Stimulated activated CD8-positive, alpha-beta memory T cell treated with anti-CD3 and anti-CD28 coated beads, Interleukin-4, amount 100 ng/mL, for 48 hours (primary cell): ENCODE measurements around the gene RADIL.
A peak's percentile ranks its signal among the peaks of the same experiment; 100 is the strongest.
"Not testable (repeated sequence)": the region's sequence is repeated elsewhere in the genome, so short reads cannot be mapped to it uniquely, and the experiment has no call there.

Experiments used
- DNase-seq: peaks from one replicate; pipeline ENCODE4 v3.0.0-alpha.2; 2020

RADIL gene, protein sequence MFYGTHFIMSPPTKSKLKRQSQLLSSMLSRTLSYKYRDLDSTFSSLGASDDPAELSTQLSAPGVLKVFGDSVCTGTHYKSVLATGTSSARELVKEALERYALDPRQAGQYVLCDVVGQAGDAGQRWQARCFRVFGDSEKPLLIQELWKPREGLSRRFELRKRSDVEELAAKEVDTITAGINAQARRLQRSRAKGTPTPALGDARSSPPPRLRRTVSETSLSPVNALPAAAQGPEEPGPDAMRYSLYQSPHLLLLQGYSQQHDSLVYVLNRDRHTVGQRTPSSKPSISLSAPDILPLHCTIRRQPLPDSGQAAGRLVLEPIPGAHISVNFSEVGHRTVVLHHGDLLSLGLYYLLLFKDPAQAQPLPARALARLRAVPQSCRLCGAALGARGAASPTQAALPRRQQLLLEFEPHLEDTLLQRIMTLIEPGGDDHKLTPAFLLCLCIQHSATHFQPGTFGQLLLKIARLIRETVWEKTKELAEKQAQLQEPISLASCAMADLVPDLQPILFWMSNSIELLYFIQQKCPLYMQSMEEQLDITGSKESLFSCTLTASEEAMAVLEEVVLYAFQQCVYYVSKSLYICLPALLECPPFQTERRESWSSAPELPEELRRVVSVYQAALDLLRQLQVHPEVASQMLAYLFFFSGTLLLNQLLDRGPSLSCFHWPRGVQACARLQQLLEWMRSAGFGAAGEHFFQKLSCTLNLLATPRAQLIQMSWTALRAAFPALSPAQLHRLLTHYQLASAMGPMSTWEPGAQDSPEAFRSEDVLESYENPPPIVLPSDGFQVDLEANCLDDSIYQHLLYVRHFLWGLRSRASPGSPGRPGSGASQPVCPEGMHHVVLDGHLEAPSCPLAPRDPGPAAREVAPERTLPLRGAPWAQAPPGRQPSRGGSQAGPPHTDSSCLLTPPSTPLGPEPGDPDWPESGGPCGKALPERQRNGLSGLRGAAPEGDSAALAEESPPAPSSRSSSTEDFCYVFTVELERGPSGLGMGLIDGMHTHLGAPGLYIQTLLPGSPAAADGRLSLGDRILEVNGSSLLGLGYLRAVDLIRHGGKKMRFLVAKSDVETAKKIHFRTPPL

DNA sequence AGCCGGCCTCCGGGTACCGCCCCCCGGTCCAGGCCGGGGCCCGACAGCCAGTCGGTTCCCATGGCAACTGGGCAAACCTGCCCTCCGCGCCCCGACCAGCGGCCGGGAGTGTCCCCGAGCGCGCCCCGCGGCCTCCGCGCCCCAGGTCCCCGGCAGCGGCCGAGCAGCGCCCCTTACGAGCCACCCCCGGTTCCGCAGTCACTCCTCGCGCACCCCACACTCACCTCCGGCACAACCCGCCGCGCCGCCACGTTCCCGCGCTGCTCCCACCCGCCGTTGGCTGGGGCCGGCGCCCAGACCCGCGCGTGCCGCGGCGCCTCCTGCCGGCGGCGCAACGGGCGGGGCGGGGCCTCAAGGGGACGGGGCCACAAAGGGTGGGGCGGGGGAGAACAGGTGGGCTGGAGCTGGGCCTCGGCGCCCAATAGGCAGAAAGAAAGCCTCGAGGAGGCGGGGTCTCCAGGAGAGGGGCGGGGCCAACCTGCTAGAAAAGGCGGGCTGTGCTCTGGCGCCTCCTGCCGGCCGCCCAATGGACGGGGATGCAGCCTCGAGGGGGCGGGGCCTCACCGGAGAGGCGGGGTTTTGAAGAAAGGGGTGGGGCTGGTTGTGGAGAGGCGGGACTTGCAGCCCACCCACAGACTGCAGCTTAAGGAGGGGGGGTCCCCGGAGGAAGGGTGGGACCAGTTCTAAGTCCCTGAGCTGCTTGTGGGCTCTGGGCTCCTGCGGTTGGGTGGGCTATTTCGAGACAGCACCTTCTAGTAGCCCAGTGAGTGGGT is at the start of gene RADIL:
TSS of gene RADIL (minus strand) at position 345 of the 773 bp plus-strand sequence. CDS start 5,577 bp downstream, outside the sequence.
- DNase-seq, result peak; percentile 98

- no peak for DNase-seq
Observed at GRCh38 chr7:4931943-4932342, 48.4 kb upstream of the RADIL start.

- no peak for DNase-seq
Observed at GRCh38 chr7:4929005-4929404, 45.5 kb upstream of the RADIL start.

- no peak for DNase-seq
Observed at GRCh38 chr7:4928445-4928844, 44.9 kb upstream of the RADIL start.

GRCh38 chr7:4919969-4920766 is 36.7 kb upstream of the RADIL start:
- DNase-seq, result no peak

DNA sequence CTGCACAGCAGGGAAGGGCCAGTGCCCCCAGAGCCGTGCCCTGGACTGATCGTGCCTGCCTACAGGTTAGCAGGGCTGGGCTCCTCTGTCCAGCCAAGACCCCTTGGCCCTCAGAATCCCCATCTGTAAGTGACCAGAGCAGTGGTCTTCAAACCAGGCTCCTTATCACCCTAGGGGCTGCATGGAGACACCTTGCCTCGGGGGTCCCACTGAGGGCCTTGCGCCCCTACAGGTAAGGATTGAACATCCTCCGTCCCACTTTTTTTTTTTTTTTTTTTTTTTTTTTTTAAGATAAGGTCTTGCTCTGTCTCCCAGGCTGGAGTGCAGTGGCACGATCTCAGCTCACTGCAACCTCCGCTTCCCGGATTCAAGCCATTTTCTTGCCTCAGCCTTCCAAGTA is 32.6 kb upstream of the RADIL start:
- DNase-seq, result no peak

DNA sequence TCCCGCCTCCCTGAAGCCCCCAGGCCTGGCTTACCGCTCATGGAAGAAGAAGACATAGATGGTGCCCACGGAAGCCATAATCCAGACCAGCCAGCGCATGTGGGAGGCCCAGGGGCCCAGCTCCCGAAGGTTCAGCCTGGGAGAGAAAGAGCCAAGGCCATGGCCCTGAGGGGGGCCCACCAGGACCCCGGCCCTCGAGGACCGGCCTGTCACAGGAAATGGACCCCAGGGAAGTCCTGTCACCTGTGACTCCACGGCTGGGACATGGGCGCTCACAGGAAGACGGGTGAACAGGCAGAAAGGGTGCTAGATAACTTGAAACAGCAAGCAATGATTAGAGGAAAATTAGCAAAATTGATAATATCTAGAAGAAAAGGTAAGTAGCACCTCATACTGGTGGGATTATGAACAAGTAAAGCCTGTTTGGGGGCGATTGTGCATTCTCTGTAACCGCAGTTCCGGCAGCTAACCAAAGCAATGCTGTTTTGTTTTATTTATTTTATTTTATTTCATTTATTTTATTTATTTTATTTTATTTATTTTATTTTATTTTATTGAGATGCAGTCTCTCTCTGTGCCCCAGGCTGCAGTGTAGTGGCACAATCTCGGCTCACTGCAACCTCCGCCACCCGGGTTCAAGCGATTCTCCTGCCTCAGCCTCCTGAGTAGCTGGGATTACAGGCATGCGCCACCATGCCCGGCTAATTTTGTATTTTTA is 27.8 kb upstream of the RADIL start:
- DNase-seq, result no peak

DNA sequence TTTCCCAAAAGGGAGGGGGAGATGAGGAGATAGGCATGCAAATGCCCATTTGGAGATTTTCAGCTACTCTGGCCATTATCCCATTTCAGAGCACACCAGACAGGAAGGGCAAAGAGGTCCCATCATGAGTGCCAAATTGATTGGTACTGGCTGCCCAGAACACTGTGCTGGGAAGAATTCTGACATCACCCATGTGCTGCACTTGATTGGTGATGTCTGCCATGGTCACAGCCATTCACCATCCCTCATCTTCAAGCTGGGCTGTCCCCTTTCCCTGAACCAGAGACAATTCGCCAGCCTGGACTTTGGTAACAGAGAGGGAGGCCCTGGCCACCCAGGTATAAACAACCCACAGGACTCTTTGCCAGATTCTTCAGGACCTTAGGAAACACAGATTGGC is 23.2 kb upstream of the RADIL start:
- no peak for DNase-seq

DNA sequence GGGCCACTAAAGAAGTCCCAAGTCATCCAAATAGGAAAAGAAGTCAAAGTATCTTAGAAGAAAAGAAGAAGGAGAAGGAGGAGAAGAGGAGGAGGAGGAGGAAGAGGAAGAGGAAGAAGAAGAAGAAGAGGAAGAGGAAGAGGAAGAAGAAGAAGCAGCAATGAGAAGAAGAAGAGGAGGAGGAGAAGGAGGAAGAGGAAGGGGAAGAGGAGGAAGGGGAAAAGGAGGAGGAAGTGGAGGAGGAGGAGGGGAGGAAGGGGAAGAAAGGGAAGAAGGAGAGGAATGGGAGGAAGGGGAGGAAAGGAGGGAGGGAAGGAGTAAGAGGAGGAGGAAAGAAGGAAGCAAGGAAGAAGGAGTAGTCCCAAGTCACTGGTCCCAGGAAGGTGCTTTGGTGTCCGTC is 21.7 kb upstream of the RADIL start:
- no peak for DNase-seq

- no peak for DNase-seq
Observed at GRCh38 chr7:4904346-4904745, 20.8 kb upstream of the RADIL start.

DNA sequence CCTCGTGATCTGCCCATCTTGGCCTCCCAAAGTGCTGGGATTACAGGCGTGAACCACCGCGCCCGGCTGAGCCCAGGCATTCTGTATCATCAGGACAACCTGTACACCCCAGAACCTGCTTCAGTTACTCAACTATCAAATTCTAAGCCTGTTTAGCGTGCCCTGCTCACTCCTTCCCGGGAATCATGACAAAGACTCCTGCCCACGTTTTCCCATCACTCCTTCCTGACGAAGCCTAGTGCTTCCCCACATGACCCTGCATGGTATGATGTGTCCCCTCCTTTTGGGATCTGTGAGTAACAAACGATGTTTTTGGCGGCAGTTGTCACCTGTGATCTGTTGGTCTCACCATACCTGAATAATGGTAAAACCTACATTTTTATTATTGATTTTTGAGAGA is 12.2 kb upstream of the RADIL start:
- DNase-seq, result no peak

DNA sequence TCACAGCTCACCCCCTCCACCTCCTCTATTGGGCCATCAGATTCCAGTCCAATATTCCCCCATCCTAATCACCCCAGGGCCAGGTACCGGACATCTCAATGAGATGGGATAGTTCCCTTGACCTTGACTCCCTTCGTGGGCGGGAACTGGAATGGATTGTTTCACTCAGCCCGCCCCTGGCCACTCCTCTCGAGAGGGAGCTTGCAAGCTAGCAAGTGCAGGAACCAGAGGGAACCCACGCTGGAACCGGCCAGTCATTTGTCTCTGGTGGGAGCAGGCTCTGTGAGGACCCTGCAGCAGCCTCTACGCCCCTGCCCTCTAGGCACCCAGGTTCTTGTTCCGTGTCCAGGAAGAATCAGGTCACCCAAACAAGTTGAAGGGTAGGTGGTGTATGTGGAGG is 11.0 kb upstream of the RADIL start:
- no peak for DNase-seq

GRCh38 chr7:4893929-4894475 is 10.5 kb upstream of the RADIL start:
- no peak for DNase-seq

DNA sequence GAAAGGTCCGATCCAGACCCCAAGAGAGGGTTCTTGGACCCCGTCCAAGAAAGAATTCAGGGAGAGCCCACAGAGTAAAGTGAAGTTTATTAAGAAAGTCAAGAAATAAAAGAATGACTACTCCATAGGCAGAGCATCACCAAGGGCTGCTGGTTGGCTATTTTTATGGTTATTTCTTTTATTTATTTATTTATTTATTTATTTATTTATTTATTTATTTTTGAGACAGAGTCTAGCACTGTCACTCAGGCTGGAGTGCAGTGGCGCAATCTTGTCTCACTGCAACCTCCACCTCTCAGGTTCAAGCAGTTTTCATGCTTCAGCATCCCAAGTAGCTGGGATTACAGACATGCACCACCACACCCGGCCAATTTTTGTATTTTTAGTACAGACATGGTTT is 9.7 kb upstream of the RADIL start:
- DNase-seq, result not testable (repeated sequence)

DNA sequence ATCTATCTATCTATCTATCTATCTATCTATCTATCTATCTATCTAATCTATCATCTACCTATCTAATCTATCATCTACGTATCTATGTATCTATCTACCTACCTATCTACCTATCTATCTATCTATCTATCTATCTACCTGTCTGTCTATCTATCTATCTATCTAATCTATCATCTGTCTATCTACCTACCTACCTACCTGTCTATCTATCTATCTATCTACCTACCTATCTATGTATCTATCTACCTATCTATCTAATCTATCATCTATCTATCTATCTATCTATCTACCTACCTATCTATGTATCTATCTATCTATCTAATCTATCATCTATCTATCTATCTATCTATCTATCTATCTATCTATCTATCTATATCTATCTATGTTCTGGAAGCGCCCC is 8.0 kb upstream of the RADIL start:
- not testable (repeated sequence) for DNase-seq

GRCh38 chr7:4889682-4890081 is 6.2 kb upstream of the RADIL start:
- DNase-seq, result no peak

DNA sequence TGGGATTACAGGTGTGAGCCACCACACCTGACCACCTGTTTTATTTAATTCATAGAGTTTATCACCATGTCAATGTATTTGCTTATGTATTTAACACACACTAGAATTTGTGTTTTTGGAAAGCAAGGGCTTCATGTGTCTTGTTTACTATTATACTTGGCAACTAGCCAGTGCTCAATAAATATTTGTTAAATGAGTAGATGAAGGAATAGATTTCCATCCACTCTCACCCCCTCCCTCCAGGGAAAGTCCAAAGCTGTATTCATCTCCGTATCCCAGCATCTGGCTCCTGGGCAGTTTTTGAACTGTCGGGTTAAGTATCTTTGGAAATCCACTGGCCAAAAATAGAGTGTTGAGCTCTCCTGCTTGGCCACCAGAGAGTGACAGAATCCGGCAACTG is 4.6 kb upstream of the RADIL start:
- no peak for DNase-seq

DNA sequence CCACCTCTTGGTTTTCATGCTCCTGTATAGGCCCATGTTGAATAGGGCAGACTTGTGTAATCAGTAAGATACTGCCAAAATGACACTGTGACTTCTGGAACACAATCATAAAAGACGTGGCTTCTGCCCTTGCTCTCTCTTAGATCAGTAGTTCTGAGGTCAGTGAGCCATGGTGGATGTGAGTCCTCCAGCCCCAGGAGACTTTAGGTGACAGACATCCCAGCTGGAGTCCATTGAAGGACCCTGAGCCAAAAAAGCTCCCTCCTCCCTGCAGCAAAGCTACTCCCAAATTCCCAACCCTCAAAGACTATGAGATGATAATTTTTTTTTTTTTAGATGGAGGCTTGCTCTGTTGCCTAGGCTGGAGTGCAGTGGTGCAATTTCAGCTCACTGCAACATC is 3.2 kb upstream of the RADIL start:
- DNase-seq, result no peak

DNA sequence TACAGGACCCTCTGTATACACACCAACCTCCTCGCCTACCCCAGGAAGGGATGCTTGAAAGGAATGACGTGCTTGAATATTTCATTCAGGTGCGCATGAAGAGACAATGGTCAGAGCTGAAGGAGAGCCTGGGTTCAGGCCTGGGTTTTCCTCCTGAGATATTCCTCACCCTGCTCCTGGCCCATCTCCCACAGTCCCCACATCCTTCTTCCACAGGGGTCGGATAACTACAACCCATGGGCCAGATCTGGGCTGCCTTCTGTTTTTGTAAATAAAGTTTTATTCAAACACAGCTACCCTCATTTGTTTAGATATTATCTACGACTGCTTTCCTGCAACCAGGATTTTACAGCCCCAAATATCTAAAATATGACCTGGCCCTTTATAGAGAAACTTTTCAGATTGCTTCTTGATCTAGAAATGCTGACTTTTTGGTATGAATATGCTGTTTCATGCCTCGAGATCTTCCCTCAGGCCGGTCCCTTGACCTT is 1.8 kb upstream of the RADIL start:
- no peak for DNase-seq

DNA sequence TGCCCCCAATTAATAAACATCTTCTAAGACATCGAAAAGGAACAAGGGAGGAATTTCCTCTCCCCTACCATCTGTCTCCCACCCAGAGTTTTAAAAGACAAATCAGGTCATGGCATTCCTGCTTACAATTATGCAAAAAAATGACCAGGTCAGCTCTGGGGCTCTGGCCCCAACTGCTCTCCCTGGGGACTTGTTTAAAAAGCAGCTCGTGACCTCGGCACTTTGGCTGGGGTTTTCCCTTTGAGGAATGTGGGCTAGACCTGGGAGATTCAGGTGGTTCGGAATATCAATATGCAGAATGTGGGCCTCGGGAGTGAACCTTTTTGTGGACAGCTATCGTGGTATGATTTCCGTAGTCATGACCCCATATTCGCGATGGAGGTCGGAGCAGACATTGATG is 648 bp upstream of the RADIL start:
- DNase-seq, result no peak

DNA sequence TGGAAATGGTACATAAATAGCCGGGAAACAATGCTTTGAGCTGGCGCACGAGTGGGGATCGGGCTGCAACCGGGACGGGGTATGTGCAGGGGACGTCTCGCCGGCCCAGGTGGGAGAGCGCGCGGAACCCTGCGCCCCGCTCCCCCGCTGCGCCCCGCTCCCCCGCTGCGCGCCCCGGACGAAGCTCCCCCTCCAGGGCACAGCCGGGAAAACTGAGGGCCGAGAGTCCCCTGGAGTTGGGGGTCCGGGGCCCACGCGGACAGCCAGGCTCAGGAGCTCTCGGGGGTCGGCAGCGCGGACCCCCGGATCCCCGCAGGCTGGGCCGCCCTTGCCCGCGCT is 514 bp downstream of the RADIL start:
- DNase-seq, result peak; percentile 24
